GM18526 (cell line): ENCODE results near the gene AMBRA1.

Experiments used
- POLR2A ChIP-seq: IDR thresholded peaks from 3 replicates; pipeline ENCODE4 v1.6.1; 2011; ENCODE audit not compliant: insufficient read length; ENCODE audit errors: extremely low read depth

The AMBRA1 gene

DNA sequence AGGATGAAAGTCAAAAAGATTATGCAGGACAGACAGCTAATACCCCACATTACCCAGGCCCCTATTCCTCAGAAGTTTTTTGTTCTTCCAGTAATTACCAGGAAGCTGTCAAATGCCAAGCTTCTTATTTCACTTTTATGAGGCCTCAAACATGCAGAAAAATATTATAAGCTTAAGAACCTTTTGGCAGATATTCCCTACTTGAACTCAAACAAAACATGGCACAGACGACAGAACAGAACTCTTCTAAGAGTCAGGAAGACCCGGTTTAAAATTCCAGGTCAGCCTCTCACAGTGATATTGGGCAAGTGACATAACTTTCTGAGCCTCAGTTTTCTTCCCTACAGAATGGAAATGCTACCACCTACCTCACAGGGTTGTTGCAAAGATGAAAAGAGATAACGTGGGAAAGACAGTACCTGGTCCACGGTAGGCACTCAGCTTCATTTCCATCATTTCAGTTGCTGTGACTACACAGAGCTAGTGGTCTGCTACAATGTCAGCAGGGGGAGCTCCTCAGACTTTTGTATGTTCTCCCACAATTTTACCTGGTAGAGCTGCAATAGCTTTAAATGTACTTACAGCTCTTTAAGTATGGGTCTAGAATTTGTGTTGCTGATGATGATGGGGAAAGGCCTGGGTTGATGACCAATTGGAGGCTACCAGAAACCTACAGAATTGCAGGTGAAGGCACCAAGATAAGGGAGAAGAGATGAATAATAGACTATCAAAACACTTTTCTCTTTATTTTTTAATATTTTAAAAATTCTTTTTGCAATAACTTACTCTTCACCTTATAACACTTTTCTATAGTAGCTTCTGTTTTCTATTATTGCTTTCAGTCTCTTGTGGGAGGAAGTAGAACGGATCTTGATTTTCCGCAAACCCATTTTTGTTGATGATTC lies 103.9 kb downstream of the AMBRA1 start:
- no peak for TF ChIP-seq POLR2A

DNA sequence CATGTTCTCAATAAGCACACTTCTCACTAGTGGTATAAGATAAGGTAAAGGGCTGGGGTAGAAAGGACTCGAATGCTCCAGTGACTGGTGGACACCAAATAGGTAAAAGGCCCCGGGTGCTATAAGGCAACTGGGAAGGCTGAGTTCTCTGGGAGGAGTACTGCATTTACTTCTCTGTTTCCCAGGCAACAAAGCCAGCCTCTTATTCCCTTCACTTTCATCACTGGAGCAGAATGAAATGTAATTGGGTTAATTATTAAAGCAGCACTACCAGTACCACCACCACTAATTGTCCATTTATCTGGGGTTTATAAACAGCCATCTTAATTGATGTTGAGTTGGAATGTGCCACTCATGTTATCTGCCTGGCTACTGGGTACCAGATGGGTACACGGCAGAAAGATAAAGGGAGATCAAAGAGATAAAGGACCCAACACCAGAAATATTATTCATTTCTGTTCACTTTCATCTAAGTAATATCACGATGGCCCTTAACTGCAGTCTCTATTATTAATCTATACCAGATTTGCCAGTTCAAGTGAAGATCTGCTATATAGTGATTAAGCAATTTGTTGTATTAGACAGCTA lies 107.9 kb downstream of the AMBRA1 start:
- TF ChIP-seq POLR2A = no peak

DNA sequence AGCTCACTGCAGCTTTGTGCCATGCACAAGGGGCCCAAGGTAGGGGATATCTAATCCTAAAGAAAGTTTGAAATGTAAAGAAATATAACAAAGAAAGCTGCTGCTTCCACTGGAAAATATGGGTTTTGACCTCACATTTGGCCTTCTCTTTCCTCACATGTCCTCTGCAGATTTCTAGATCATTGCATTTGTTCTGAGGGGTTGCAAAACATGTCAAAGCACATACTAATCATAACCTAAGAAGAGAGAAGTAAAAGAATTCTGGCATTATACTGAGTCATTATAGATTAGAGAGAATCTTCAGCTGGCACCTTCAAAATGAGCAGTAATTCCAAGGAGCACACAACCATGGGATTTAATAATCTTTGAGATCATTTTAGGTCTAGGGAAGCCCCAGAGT lies 109.7 kb downstream of the AMBRA1 start:
- TF ChIP-seq POLR2A = no peak

DNA sequence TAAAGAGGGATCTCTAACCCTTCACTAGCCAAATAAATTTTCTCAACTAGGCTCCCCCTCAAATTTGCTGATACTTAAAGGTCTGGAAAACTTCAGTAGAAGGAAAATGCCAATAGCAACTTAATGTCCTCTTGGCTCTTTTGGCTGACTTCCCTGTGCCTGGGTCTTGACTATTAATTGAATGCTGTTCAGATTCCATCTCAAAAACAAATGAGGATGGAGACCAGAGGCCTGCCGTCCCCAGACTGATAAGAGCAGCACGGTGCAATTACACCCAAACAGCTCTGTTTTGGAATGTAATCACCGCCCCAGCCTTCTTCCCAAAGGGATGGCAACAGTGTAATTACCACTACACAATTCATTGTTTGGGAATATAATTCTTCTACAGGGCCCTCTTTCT lies 112.9 kb downstream of the AMBRA1 start:
- no peak for TF ChIP-seq POLR2A

DNA sequence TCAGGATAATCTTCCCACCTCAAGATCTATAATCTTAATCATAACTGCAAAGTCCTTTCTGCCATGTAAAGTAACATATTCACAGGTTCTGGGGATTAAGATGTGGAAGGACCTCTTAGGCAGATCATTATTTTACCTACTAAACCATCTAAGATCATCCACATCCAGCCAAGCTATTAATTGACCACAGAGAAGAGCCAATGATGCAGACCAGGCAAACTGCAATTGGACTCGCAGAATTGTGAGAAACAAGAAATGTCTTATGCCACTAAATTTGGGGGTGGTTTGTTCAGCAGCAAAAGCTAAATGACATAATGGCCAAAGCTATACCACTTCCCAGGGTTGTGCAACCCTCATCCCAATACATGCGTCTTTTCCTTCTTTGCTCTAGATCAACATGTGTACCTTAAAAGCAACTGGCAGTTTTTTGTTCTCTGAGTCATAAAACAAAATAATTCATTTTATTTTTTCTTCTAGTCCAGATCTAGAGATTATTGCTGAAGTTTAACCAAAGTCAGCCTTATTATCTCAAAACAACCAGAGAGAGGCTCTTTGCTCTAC lies 113.6 kb downstream of the AMBRA1 start:
- TF ChIP-seq POLR2A = no peak

DNA sequence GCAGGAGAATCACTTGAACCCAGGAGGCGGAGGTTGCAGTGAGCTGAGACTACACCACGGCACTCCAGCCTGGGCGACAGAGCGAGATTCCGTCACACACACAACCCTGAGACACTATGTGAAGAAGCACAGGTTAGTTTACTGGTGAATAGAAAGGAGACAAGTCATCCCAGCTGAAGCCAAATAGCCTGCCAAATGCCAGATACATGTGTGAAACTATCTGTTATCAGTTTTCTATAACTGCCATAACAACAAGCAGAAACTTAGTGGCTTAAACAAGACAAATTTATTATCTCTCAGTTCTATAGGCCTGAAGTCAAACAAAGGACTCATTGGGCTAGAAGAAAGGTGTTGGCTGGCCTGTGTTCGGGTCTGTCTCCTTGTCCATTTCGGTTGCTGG lies 114.2 kb downstream of the AMBRA1 start:
- TF ChIP-seq POLR2A = no peak

DNA sequence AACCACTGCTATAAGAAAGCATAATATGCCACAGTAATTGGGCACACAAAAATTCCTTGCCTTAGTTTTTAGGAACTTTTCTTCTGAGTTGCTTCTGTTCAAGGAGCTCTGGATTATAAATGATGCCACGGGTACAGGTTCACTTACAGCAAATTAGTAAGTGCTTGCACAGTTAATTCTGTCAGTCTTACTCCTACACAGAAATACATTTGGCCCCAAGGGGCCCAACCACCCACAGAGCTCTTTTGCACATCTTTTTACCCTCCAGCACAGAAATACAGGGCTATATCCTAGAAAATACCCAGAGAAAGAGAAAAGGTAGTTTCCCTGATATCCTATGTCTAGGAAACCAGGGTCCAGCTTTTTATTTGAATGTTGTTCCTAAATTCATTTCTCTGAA lies 115.6 kb downstream of the AMBRA1 start:
- TF ChIP-seq POLR2A = no peak

DNA sequence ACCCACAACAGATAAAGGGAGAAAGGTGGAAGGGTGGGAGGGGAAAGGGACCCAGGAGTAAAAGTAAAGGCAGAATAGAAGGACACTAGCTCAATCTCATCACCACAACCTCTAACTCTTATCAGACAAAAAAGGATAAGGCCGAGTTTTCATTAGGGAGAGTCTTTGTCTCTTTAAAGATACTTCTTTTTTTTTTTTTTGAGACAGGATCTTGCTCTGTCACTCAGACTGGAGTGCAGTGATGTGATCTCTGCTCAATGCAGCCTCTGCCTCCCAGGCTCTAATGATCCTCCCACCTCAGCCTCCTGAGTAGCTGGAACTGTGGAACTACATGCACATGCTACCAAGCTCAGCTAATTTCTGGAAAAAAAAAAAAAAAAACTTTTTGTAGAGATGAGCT lies 116.7 kb downstream of the AMBRA1 start:
- no peak for TF ChIP-seq POLR2A

DNA sequence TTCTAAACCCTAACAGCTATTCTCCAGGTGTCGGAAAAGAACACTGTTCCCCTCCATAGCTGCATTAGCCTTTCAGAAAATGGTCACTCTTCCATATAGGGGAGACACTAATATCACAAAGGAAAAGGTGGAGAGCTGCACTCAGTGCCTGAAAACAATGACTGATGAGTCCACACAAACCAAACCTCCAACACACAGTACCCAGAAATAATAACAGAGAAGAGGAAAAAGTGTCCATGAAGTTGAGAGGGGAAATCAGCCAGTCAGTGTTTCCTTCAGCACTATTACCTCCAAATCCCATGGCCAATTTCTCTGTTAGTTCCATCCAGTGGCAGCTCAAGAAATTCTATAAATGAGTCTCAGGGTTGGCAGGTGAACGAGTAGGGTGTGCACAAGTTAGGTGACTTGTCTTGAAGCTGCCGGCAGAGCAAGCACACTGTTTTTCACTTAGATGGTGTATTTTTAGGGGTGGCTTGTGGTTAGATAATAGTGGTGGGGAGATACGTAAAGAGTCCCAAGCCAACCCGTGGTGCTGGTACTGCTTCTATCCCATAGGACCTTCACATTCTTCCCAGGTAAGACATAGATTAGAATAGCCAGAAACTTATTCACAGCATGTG lies 117.8 kb downstream of the AMBRA1 start:
- TF ChIP-seq POLR2A = no peak

DNA sequence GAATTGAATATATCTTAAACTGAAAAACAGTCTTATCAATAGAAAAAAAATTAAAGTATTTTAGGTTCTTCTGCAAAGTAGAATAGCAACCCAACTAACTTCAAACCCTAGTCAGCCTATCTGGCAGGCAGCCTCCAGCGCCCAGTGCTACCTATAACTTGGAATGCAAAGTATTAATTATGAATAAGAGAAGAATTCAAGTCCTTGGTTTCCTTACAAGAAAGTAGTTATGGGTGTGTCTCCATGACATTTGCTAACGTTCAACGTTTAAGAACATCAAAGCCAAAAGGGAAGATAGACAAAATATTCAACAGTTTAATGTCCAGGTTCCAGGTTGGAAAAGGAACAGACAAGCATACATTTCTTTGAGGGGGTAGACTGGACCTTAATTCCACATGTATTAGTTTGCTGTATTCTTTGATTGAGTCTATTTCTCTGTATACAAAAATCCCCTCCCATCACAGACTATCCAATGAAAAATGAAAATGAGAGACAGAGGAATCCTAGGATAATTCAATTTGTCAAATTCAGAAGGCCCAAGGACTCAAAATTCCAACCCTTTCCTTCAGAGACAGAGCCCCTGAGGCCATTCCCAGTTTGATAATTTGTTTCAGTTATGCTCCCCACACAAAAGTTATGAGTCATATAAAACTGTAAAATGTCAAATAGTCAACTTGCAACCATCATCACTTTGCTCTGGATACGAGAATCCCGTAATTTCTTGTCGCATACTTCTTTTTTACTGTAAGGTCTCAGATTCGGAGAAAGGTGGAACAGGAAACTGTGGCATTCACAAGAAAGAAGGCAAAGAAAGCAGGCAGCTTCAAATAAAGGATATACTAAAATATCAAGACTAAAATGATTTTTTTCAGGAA lies 118.5 kb downstream of the AMBRA1 start:
- no peak for TF ChIP-seq POLR2A

DNA sequence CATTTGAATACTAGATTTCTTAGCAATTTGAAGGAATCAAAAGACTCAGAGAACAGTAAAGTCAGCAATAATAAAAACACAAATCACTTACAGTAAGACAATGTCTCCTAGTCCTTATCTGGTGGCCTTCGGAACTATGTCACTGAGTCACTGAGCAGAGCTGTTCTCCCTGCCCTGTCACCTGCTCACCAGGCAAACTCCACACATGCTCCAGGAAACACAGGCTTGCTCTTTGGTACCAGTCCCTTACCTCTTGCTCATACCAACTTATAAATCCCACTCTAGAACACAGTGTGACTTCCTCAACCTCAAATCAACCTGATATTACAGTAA lies 121.2 kb downstream of the AMBRA1 start:
- TF ChIP-seq POLR2A = no peak

DNA sequence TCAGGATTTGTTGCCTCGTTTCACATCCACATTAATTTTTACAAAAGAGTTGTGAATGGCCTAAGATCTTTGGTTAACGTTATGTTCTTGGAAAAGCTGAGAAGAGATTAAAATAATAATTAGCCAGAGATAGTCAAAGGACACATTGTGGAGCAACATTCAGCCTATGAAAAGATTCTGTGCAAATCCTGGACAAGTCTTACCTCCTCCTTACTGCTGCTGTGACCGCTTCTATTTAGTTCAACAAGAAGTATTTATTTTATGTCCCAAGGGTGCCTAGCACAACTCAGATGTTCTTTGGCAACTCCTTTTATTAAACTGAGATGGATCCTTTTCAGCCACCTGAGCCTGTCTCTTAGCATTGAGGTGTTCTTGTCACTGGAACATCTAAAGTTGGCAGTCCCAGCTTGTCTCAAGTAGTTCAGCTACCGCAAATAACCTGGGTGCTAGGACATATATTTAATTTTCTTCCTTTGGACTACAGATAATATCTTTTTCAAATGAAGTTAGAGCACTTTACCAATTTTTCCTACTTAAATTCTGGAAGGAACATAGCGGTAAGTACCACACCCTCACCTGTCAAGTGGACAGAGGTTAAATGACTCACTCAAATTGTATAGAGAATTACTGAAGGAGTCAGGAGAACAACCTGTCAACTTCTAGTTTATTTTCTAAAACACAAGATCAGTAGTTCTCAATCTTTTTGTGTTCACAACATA lies 121.7 kb downstream of the AMBRA1 start:
- no peak for TF ChIP-seq POLR2A

DNA sequence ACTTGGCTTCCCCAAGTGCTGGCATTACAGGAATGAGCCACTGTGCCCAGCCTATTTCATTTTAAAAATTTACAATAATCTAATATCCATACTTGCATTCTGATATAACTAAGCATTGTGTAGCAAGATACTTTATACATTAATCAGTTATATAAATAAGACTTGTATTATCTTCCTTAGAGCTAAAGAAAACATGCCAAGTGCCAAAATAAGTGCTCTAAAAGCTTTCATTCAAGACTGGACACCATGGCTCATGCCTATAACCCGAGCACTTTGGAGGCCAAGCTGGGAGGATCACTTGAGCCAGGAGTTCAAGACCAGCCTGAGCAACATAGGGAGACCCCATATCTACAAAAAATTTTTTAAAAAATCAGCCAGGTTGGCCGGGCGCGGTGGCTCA lies 123.9 kb downstream of the AMBRA1 start:
- no peak for TF ChIP-seq POLR2A

DNA sequence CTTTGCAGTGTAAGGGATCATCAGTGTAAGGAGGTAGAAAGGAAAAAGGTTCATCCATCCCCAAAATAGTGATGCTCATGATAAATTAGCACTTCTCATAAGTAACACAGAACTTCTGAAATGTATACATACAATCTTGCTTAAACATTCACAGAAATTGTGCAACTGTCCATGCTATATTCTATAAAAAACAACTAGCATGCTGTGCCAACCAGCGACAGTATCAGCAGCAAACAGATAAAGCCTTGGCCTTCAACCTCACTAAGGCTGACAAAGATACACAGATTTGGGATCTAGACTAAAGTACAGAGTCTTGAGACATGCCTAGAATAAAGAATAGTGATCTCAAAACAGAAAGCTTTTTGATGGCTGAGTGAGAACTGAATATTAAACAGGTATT lies 128.1 kb downstream of the AMBRA1 start:
- no peak for TF ChIP-seq POLR2A
